NCI-H524 treated with DMSO at 0.1 percent for 48 hours (cell line): ENCODE results near the gene FDPS.
"Not testable (repeated sequence)": the region's sequence is repeated elsewhere in the genome, so short reads cannot be mapped to it uniquely, and the experiment has no call there.

ENCODE experiments used
- DNase-seq: peaks from one replicate; lab custom pipeline; 2025; lab: John Stamatoyannopoulos, UW

Gene FDPS

DNA sequence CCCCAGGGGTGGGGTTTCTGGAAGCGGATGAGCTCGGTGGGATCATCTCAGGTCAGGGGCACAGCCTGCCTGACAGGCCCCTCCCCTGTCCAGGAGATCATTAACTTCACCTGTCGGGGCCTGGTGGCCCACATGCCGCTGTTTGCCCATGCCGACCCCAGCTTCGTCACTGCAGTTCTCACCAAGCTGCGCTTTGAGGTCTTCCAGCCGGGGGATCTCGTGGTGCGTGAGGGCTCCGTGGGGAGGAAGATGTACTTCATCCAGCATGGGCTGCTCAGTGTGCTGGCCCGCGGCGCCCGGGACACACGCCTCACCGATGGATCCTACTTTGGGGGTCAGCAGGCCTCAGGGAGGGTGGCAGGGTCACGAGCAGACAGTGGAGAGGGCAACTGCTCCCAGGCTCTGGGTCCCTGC, 23.0 kb upstream of the FDPS start:
- no peak for DNase-seq

DNA sequence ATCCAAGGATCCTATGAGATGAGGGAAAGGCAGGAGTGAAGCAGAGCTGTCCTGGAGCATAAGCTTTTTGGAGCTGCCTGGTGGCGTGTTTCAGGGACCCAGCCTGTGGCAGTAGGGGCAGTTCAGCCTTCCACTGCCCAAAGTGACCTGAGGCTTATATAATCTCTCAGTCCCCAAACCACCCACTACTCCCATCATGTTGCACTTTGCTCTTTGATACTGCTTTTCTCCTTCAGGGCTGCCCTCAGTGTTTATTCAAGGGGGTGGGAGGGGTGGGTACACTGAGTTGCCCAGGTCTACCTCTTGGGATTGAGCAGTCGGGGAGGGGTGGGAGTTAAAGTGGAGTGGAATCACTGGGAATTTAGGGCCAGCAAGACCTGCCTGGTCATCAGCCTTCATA, 22.1 kb upstream of the FDPS start:
- DNase-seq, result no peak

- DNase-seq, result no peak
Observed at GRCh38 chr1:155287987-155288543, 20.6 kb upstream of the FDPS start.

DNA sequence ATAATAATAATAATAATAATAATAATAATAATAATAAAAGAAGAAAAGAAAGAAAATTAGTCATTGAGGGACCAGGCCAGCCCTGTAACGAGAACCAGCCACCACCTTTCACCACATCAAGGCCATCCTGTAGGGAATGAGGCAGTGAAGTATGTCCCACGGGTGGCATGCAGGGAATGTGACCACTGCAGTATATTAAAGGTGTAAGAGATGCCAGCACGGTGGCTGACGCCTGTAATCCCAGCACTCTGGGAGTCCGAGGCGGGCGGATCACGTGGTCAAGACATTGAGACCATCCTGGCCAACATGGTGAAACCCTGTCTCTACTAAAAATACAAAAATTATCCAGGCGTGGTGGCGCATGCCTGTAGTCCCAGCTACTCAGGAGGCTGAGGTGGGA, 17.7 kb upstream of the FDPS start:
- DNase-seq, result not testable (repeated sequence)

DNA sequence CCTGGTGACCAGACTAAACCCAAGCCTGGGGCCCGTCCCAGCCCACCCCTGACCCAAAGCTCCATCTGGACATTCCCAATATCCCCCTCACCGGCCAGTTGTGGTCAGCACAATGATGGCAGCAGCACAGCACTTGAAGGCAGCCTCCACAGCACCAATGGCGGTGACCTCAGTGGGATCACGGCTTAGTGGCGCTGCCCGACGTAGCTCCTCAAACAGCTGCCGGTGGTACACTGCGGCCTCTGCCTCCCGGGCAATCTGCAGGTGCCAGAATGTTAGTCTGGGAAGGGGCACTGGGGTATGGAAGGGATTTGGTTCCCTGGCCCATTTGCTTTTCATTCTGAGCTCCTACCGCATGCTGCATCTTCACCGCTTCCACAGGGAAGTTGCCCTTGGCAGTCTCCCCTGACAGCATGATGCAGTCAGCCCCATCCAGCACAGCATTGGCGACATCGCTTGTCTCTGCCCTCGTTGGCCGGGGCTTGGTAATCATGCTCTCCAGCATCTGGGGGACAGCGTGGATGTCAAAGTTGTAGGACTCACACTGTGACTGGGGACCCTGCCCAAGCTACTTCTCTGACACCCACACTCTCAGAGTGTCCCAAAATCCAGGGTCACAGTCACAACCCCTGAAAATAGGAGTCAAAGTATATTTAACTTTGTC, 15.4 kb upstream of the FDPS start:
- DNase-seq, result no peak

DNA sequence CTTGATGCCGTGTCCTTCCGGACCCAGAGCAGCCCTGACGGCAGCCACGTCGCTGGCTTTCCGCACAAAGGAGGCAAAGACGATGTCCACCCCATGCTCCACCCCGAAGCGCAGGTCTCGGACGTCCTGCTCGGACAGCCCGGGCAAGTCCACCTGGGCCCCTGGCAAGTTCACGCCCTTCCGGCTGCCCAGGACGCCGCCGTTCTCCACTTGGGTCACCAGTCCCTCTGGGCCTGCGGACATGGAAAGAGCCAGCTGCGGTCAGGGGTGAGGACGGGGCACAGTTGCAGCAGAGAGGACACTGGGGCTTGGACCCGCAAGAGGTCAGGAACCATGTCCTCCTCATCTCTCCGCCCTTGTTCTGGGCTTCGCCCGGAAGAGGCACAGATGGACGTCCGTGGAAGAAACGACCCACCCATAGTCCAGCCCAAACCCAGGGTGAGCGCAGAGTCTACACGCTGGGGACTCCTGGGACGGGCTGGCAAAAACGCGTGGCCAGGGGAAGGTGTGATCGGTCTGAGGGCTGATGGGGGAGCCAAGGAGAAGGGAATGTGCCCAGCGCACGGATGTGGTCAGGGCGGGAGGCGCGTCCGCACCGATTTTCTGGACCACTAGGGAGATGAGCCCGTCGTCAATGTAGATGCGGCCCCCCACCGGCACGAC, 14.0 kb upstream of the FDPS start:
- no peak for DNase-seq

GRCh38 chr1:155295183-155295941, 13.3 kb upstream of the FDPS start:
- no peak for DNase-seq

- no peak for DNase-seq
Observed at GRCh38 chr1:155295942-155296267, 12.8 kb upstream of the FDPS start.

- DNase-seq, result no peak
Observed at GRCh38 chr1:155296661-155297060, 12.0 kb upstream of the FDPS start.

DNA sequence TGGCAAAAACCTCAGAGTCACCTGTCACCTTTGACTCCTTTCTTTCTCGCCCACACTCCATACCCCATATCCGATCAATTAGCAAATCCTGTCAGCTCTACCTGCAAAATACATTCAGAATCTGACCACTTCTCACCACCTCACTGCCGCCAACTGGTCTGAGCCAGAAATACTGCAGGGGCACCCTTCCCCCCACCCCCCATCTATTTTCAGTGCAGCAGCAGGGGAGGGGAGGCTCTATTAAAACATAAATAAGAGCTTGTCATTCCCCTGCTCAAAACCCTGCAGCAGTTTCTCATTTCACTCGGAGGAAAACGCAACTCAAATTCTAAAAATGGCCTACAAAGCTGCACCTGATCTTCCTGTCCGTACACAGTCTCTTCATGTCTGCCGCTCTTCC, 11.3 kb upstream of the FDPS start:
- DNase-seq, result no peak

- DNase-seq, result no peak
Observed at GRCh38 chr1:155300024-155300423, 8.6 kb upstream of the FDPS start.

DNA sequence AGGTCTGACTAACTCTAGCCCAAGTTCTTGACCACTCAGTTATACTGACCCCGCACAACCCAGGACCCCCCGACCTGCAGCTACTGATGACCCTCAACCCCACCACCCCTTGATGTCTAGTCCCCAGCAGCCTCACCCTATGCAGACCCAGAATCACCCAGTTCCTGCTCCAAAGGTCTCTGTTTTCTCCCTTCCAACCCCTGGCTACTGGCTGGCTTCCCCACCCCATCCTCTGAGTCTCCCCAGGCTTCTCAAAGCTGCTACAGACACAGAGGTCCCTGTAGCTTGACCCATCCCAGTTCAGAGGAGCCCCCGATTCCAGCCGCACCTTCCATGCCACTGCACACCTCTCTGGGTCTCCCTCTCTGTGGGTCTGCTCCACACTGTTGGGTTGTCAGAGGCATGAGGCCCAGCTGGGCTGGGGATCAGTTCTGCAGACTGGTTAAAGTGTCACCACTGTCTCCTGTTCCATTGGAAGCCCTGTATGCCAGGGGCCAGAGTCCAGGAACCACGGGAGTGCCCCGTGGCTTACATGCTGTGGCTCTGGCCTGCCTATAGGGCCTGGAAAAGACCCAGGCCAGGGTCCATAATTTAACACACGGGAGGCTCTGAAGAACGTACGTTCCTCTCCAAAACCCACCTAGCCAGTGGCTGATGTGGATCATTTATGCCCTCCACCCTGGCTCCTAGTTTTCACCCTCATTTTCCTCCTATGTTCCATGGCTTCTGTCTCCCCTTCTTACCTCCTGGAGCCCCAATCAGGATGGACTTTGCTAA, 7.9 kb upstream of the FDPS start:
- no peak for DNase-seq

DNA sequence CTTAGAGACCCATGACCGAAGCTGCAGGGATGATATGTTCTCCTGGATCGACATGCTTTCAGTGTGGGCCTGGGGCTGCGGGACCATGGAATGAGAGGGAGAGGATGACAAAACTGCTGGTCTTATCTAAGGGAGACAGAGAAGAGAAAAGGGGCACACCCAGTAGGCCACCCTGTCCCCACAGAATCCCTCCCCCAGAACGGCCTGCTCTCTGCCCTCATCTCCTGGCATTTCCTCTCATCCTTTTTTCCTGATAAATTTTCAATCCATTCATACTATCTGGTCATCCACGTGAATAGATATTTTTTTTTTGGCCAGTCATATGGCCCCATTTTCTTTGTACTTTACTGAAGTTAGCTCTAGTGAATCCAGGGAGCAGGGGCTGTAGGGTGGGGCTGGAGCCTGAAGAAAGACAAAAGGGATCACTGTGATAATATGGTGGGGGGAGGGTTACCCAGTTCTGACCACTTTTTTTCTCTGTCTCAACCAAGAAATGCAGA, 7.3 kb upstream of the FDPS start, which contains the start of gene PKLR:
Gene PKLR (minus strand): TSS at position 97 of the 500 bp plus-strand sequence. CDS start 43 bp downstream, at position 54.
- DNase-seq, result no peak

- DNase-seq, result no peak
Observed at GRCh38 chr1:155304558-155305063, 4.1 kb upstream of the FDPS start.

- DNase-seq, result no peak
Observed at GRCh38 chr1:155305881-155306391, 2.7 kb upstream of the FDPS start.

DNA sequence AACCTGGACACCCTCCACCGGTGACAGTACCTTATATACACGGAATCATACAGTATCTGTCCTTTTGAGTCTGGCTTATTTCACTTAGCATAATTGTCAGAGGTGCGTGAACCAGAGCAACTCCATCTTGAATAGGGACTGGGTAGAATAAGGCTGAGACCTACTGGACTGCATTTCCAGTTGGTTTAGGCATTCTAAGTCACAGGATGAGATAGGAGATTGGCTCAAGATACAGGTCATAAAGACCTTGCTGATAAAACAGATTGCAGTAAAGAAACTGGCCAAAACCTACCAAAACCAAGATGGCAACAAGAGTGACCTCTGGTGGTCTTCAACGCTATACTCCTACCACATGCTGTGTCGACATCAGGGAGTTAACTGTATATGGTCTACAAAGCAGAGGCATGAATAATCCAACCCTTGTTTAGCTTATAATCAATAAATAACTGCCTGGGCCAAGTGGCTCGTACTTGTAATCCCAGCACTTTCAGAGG, 1.4 kb upstream of the FDPS start:
- no peak for DNase-seq

- DNase-seq, result no peak
Observed at GRCh38 chr1:155309423-155310021, 856 bp downstream of the FDPS start.

GRCh38 chr1:155313261-155313660, 4.6 kb downstream of the FDPS start:
- no peak for DNase-seq

DNA sequence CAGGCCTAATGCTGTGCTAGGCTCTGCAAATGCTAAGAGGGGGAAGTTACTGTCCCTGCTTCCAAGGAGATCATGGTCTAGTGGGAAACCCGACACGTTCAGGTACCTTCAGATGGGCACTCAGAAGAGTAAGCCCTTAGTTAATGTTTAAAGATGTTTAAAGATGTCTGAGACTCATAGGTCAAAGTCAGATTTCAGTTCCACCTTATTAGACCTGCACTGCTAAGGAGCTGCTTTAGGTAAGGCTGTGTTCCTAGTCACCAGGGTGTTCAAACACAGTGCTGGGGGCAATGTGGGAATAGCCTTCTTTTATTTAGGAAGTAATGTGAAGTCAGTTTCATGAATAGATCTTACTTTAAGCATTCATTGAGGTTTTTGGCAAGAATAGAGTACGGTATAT, 8.3 kb downstream of the FDPS start:
- DNase-seq, result no peak

DNA sequence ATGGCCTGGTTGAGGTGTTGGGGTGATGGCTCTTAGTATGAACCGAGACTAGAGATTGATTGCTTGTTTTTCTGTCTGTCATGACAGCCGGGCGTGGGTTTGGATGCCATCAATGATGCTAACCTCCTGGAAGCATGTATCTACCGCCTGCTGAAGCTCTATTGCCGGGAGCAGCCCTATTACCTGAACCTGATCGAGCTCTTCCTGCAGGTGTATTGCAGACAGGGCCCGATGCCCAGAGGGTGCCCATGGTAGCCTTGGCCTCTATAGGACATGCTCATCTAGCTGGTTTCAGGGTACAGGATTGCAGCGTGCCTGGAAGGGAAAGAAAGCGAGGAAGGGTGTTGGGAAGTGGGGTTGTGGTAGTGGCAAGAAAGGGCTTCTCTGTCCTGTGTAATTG, 9.4 kb downstream of the FDPS start:
- no peak for DNase-seq

- no peak for DNase-seq
Observed at GRCh38 chr1:155319536-155319935, 10.9 kb downstream of the FDPS start.
